SK-N-SH treated with all-trans-retinoic acid at 6 μM for 48 hours (cell line): ENCODE results near the gene VASH1.

Experiments used
- ATAC-seq: fragments of 200-7000 bp; cut with Tn5 transposase; 3 replicates; pipeline ENCODE4 v1.9.1; 2020; ENCODE audit warnings: mild to moderate bottlenecking, moderate library complexity
- ARNTL ChIP-seq: fragments of 450-650 bp; formaldehyde crosslinking; IDR thresholded peaks from 2 replicates; pipeline ENCODE4 v1.5.0; 2020; ENCODE audit warnings: low read depth, mild to moderate bottlenecking, moderate library complexity, borderline replicate concordance
- BACH2 ChIP-seq: fragments of 250-450 bp; sonication (Bioruptor Pico); IDR thresholded peaks from 2 replicates; pipeline ENCODE4 v1.9.0; 2021; ENCODE audit warnings: mild to moderate bottlenecking, borderline replicate concordance
- CREB5 ChIP-seq: fragments of 250-450 bp; sonication (Bioruptor Pico); IDR thresholded peaks from 2 replicates; pipeline ENCODE4 v1.5.1; 2020; ENCODE audit warnings: low read depth, mild to moderate bottlenecking, moderate library complexity
- CSDC2 ChIP-seq: fragments of 250-450 bp; sonication (Bioruptor Pico); IDR thresholded peaks from 2 replicates; pipeline ENCODE4 v1.5.0; 2020; ENCODE audit warnings: mild to moderate bottlenecking, moderate library complexity
- CSRNP3 ChIP-seq: fragments of 250-450 bp; sonication (Bioruptor Pico); IDR thresholded peaks from 2 replicates; pipeline ENCODE4 v1.5.1; 2021; ENCODE audit warnings: mild to moderate bottlenecking, moderate library complexity
- ESRRG ChIP-seq: fragments of 250-450 bp; sonication (Bioruptor Pico); IDR thresholded peaks from 2 replicates; pipeline ENCODE4 v1.6.1; 2021; ENCODE audit warnings: mild to moderate bottlenecking
- GLIS3 ChIP-seq: fragments of 250-450 bp; sonication (Bioruptor Pico); IDR thresholded peaks from 2 replicates; pipeline ENCODE4 v1.5.0; 2020; ENCODE audit warnings: mild to moderate bottlenecking, moderate library complexity
- ISL1 ChIP-seq: fragments of 250-450 bp; sonication (Bioruptor Pico); IDR thresholded peaks from 2 replicates; pipeline ENCODE4 v2.1.2; 2022; ENCODE audit warnings: mild to moderate bottlenecking, moderate library complexity
- OSR1 ChIP-seq: fragments of 250-450 bp; sonication (Bioruptor Pico); IDR thresholded peaks from 2 replicates; pipeline ENCODE4 v1.8.0; 2022; ENCODE audit warnings: moderate library complexity, mild to moderate bottlenecking, inconsistent platforms
- PATZ1 ChIP-seq: fragments of 250-450 bp; sonication (Bioruptor Pico); IDR thresholded peaks from 2 replicates; pipeline ENCODE4 v1.8.0; 2020; ENCODE audit warnings: mild to moderate bottlenecking, moderate library complexity, borderline replicate concordance
- POU6F1 ChIP-seq: fragments of 250-450 bp; sonication (Bioruptor Pico); IDR thresholded peaks from 2 replicates; pipeline ENCODE4 v1.8.0; 2021; ENCODE audit warnings: low read depth, mild to moderate bottlenecking, moderate library complexity, borderline replicate concordance
- PPARA ChIP-seq: fragments of 250-450 bp; sonication (Bioruptor Pico); IDR thresholded peaks from 2 replicates; pipeline ENCODE4 v1.5.0; 2020; ENCODE audit warnings: mild to moderate bottlenecking, borderline replicate concordance
- RARB ChIP-seq: fragments of 250-450 bp; sonication (Bioruptor Pico); IDR thresholded peaks from 2 replicates; pipeline ENCODE4 v1.8.0; 2021; ENCODE audit warnings: mild to moderate bottlenecking, moderate library complexity
- TCF4 ChIP-seq: fragments of 250-450 bp; sonication (Bioruptor Pico); IDR thresholded peaks from 2 replicates; pipeline ENCODE4 v1.8.0; 2021; ENCODE audit warnings: mild to moderate bottlenecking, moderate library complexity, borderline replicate concordance
- TOX ChIP-seq: fragments of 250-450 bp; sonication (Bioruptor Pico); IDR thresholded peaks from 2 replicates; pipeline ENCODE4 v1.8.0; 2021; ENCODE audit warnings: mild to moderate bottlenecking, moderate library complexity, borderline replicate concordance
- TSHZ2 ChIP-seq: fragments of 250-450 bp; sonication (Bioruptor Pico); IDR thresholded peaks from 2 replicates; pipeline ENCODE4 v1.5.0; 2020; ENCODE audit warnings: mild to moderate bottlenecking, moderate library complexity
- ZFP3 ChIP-seq: fragments of 250-450 bp; sonication (Bioruptor Pico); IDR thresholded peaks from 2 replicates; pipeline ENCODE4 v1.5.0; 2020; ENCODE audit warnings: mild to moderate bottlenecking, moderate library complexity
- ZFP30 ChIP-seq: fragments of 450-650 bp; formaldehyde crosslinking; IDR thresholded peaks from 2 replicates; pipeline ENCODE4 v1.5.0; 2022; ENCODE audit warnings: mild to moderate bottlenecking, moderate library complexity
- ZNF565 ChIP-seq: fragments of 450-650 bp; formaldehyde crosslinking; conservative IDR thresholded peaks from 2 replicates; pipeline ENCODE4 v1.5.0; 2020; ENCODE audit warnings: low read depth, mild to moderate bottlenecking, moderate library complexity
- ZNF70 ChIP-seq: fragments of 450-650 bp; formaldehyde crosslinking; IDR thresholded peaks from 2 replicates; pipeline ENCODE4 v1.5.0; 2020; ENCODE audit warnings: mild to moderate bottlenecking, moderate library complexity

Gene VASH1

GRCh38 chr14:76779221-76780057 lies 18.2 kb downstream of the VASH1 start:
- no peak for ATAC-seq
- TF ChIP-seq PPARA (CRISPR knock-in tag) (no peak), RARB (CRISPR knock-in tag) (no peak), ZNF70 (CRISPR knock-in tag) (no peak), CSRNP3 (CRISPR knock-in tag) (no peak), TOX (CRISPR knock-in tag) (no peak), ISL1 (no peak), POU6F1 (CRISPR knock-in tag) (no peak), ZFP30 (no peak), BACH2 (no peak), ARNTL (CRISPR knock-in tag) (no peak), PATZ1 (CRISPR knock-in tag) (no peak), TCF4 (no peak), ZFP3 (no peak), GLIS3 (no peak), CREB5 (CRISPR knock-in tag) (no peak), ZNF565 (CRISPR knock-in tag) (no peak), CSDC2 (no peak), TSHZ2 (CRISPR knock-in tag) (no peak)
- TF ChIP-seq, all 23 proteins: peak for 0

- no peak for ATAC-seq
- TF ChIP-seq CSDC2 (no peak), PPARA (CRISPR knock-in tag) (no peak), ESRRG (CRISPR knock-in tag) (no peak), PATZ1 (CRISPR knock-in tag) (no peak), ISL1 (no peak), TSHZ2 (CRISPR knock-in tag) (no peak), OSR1 (CRISPR knock-in tag) (no peak), TCF4 (no peak), ZFP30 (no peak), TOX (CRISPR knock-in tag) (no peak), BACH2 (no peak), ZNF565 (CRISPR knock-in tag) (no peak)
Measured at GRCh38 chr14:76780058-76780345, 18.7 kb downstream of the VASH1 start.
